ENCODE results near the gene CLPSL1.

DNA sequence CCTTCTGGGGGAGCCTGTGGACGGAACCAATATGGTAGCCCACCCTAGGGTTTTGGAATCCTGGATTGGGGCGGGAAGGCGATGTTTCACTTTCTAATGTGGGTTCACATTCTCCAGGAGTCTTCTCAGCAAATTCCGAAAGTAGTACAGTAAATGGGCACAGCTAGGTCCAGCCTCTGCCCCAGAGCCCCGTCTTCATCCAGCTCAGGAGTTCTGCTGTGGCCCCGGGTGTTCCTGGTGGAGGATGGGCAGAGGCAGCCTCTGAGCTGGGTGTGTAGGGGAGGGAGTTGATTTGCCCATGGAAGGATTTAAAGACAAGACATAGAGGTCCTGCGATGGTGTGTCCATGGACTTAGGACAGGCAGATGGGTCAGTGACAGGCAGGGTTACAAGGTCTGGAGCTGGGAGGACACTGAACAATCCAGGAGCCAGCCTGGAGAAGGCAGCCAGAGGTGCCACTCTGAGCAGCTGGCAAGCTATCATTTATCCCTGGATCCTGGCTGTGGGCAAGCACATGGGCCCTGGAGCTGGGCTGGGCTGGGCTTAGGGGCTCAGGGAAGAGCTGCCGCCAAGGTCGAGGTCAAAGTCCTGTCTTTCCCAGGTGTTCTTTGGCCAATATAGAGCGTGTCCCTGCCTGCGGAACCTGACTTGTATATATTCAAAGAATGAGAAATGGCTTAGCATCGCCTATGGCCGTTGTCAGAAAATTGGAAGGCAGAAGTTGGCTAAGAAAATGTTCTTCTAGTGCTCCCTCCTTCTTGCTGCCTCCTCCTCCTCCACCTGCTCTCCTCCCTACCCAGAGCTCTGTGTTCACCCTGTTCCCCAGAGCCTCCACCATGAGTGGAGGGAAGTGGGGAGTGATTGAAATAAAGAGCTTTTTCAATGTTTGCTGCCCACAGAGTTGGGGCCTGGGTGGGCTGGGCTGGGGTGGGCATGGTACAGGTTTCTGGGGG, 6.7 kb downstream of the CLPSL1 start:
- no peak for TF ChIP-seq EZH2 (IDR thresholded peaks at IDR 0.05; ENCODE audit: insufficient read depth, poor library complexity, severe bottlenecking)
- no peak for TF ChIP-seq EZH2phosphoT487 (IDR thresholded peaks at IDR 0.05; ENCODE audit: insufficient read depth, low read depth)
